Mammary epithelial cell (primary cell): ENCODE data around the gene HAUS1.

Experiments used
- CTCF ChIP-seq, 2 donors: IDR thresholded peaks in 1 of 2; conservative IDR thresholded peaks in 1 of 2; 2 replicates each; pipeline ENCODE4 v1.5.1; 2011 to 2012; ENCODE audit warnings: inconsistent platforms in 2 of 2, low read length in 2 of 2, mild to moderate bottlenecking in 2 of 2, control low read depth in 1 of 2, low read depth in 1 of 2; ENCODE audit not compliant: insufficient read depth in 1 of 2; ENCODE audit errors: extremely low read depth in 1 of 2
- EZH2 ChIP-seq: IDR thresholded peaks from 2 replicates; pipeline ENCODE4 v1.6.1; 2012; ENCODE audit warnings: low read length, inconsistent platforms, borderline replicate concordance

GRCh38 chr18:46061796-46062195 lies 42.4 kb upstream of the HAUS1 start:
- TF ChIP-seq CTCF (conservative IDR thresholded peaks at IDR 0.05 in 1 of 2, IDR thresholded peaks at IDR 0.05 in 1 of 2; ENCODE audit: extremely low read depth in 1 of 2, insufficient read depth in 1 of 2, low read depth in 1 of 2, low read length in 2 of 2) (no peak), EZH2 (no peak)
